ENCODE results near the gene FHL3.

Gene FHL3, protein sequence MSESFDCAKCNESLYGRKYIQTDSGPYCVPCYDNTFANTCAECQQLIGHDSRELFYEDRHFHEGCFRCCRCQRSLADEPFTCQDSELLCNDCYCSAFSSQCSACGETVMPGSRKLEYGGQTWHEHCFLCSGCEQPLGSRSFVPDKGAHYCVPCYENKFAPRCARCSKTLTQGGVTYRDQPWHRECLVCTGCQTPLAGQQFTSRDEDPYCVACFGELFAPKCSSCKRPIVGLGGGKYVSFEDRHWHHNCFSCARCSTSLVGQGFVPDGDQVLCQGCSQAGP

DNA sequence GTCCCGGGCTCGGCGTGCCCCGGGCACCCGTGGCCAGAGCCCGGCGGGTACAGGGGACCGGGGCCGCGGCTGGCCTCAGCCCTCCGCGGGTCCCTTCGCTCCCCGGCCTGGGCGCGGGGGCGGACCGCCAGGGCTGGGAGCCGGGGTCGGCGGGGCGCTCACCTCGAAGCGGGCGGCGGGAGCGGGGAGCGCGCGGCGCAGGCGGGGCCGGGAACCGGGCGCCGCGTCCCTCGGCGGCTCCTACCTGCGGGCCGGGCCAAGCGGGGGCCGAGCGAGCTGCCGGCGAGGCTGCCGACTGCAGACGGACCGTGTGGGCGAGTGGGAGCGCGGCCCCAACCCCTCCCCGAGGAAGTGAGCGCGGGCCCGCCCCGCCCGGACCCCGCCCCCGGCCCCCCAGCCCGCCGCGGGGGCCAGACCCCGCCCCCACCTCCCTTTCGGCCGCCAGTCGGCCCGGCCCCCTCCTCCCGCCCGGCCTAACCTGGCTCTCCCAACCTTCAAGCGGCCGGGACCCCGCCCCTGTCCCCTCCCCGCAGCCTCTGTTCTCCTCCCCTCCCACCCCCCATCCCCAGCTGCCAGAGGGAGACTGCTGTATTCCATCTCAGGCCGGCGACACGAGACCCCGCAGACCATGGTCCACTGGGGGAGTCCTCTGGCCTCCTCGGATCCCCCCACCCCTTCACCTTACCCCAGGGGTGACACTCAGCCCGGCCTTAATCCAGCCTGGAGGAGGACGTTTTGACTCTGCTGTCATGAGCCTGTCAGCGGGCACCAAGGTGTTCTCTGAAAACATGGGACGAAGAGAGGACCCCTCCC, at the start of gene FHL3:
FHL3 (minus strand) TSS at position 320 of the 813 bp plus-strand sequence. CDS start 6,102 bp downstream, outside the sequence.
- DNase-seq, result peak in 1 of 2 experiments; percentile 68

DNA sequence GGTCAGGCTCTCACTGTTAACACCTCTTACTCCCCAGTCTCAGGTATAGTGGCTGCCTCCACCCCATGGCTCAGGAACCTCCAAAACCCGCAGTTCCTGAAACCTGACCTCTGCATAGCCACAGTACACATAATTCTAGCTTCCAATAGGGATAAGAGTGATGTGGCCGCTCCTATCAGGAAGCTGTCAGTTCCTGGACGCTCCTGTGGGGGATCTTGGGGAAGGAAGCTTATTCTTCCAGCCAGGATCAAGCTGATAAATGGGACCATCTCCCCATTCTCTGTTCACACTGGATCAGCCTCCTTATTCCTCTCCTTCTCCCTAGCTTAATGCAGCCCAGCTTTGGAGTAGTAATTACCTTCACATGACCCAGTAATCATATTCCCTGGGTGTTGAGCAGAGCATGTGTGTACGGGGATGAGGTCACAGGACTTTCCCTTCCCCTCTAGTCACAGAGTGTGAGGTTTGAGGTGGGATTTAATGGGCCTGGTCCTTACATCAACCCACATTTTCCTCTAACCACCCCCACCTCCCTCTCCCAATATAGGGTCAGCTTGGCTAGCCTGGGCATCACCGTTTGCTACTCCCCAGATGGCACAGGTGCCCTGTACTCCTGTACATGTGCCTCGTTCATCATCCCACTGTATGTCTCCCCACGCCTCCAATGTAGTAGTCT, 48.2 kb upstream of the FHL3 start:
- DNase-seq, result no peak

- no peak for DNase-seq
Measured at GRCh38 chr1:38052750-38053415, 47.6 kb upstream of the FHL3 start.

GRCh38 chr1:38051079-38051543, 45.8 kb upstream of the FHL3 start:
- no peak for DNase-seq

DNA sequence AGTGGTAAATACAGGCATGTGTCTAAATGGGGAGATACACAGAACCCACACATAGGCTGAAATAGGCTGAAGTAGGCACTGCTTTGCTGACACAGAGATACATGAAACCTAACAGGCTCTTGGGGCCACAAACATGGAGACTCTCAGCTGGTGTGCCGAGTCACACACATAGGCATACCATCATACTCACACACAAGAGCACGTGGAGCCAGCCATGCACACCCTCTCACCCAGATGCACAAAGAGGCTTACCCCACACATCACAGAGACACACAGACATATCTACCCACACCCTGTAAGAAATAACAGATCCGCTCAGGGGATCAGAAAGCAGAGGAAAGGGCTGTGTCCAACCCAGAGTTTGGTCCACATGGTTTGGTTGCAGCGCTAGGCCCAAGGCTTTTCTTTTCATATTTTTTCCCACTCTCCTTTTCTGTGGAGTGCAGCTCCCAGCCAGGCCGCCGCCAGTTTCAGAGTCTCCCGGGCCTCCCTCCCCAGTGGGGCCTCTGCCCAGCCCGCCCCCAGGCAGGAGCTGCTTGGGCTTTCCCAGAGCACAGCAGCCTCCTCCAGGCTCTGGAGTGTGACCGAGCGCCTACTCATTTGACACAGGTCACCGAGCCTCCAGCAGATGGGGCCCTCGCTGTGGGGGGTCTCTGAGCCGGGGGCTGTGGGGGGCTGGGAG, 45.2 kb upstream of the FHL3 start:
- no peak for DNase-seq

DNA sequence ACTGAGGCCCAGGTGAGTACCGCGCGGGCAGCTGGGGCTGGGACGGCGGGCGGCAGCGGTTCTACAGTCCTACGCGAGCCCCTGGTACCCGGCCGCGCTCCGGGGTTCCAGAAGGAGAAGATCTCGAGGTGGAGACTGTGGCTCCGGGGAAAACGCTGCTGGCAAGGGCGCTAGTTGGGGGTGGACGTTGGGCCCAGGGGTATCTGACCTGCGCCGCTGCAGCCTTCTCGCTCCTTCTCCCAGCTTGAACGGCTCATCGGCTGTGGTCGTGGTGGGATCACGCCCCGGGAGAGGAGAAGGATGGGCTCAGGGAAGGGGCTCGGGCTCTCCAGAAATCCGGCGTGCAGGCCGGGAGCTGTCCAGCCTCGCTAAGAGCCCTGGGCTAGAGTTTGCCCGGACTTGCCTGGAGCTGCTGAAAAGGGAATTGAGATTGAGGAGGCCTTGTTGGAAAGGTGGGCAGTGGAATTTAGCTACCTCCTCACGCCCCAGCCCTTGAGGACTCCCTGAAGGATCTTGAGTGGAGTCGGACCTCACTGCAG, 42.4 kb upstream of the FHL3 start:
- no peak for DNase-seq

GRCh38 chr1:38046884-38047602, 41.7 kb upstream of the FHL3 start:
- peak; percentile 69 to 88 for DNase-seq

DNA sequence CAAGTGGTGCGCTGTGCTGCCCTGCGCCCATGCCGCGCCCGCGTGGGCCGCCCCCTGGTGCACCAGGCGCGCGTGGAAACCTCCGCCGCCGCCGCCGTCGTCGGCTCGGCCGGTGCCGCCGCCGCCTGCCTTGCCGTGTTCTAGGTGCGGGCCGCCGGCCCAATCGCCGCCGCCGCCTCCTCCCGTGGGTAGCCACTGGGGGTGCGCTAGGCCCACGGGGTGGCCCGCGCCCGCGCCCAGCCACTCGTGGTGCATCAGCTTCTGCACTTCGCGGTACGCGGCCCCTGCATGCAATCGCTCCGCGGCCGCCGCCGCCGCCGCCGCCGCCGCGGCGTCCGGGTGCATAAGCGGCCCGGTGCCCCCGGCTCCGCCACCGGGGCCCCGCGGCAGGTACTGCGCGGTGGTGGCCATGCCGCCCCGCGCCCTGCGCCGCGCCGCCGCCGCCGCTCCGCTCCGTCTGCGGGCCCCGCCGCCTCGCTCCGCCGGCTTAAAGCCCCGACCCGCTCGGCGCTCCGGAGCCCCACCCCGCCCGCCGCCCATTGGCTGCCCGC, 41.1 kb upstream of the FHL3 start, which contains the start of gene POU3F1:
POU3F1 (minus strand) TSS at position 461 of the 551 bp plus-strand sequence; CDS start at position 411, 50 bp downstream.
- no peak for DNase-seq

GRCh38 chr1:38045401-38046332, 40.4 kb upstream of the FHL3 start:
- no peak for DNase-seq

DNA sequence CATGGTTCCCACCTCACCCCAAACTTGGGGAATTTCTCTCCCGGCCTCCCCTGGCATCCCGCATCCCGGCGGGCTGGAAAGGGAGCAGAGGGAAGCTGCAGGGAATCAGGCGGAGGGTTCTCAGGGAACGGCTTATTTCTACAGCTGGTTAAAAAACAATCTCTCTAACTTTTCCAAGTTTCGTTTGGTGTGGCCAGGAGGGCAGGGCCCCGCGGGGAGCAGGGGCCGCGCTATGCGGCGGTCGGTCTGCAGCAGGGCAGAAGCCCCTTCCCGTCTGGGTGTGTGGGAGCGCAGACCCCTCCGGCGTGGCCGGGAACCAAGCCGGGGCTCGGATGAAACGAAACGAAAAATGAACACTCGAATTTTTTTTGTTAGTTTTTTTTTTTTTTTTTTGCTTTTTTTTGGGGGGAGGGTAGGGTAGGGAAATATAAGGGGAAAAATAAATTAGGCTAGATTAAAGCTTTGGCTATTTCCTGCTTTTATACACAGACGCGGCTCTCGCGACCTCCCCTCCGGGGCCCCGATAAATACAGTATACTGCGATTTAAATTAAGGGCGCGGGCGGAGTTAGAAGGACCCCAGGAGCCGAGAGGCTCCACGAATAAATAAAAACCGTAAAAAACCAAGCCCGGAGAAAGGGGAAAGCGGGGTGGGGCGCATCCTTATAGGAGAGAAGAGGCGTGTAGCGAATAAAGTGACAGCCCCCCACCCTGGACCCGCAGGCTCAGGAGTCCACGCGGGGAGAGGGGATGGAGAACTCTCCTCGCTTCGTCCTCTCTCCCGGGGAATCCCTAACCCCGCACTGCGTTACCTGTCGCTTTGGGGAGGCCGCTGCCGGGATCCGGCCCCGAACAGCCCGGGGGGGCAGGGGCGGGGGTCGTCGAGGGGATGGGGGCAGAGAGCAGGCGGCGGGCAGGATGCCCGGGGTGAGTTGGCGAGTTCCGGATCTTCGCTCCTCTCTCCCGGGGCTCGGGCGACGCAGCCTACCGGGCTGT, 39.2 kb upstream of the FHL3 start:
- DNase-seq, result no peak

DNA sequence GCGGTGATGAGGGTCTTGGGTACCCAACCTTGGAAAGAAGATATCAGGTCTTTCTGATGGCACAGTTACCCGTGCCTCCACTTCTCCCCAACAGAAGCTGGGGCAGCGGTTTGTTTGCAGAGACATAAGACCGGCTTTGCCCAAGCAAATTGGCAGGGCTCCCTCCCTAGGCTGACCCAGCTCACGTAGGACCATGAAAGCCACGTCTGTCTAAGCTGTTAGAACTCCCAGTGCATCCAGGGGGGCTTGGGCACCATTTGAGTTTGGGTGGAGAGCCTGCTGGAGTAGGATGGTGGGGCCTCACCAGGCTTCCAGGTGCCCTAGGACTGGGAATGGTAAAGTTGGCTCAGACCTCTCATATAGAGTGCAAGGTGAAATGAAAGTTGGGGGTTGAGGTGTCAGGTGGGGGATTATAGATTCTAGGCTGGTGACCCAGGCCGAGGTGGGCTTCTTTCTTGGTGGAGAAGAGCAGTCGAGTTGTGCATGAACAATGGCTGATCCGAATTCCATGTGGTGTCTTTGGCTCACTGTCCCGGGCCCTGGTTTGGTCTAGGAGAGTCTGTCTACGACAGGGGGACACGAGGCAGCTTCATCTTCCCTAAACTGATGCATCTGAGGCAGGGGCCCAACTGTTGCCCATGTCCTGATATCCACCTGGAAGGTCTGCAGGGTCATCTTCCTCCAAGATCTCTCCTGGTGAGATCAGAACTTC, 37.9 kb upstream of the FHL3 start:
- no peak for DNase-seq

DNA sequence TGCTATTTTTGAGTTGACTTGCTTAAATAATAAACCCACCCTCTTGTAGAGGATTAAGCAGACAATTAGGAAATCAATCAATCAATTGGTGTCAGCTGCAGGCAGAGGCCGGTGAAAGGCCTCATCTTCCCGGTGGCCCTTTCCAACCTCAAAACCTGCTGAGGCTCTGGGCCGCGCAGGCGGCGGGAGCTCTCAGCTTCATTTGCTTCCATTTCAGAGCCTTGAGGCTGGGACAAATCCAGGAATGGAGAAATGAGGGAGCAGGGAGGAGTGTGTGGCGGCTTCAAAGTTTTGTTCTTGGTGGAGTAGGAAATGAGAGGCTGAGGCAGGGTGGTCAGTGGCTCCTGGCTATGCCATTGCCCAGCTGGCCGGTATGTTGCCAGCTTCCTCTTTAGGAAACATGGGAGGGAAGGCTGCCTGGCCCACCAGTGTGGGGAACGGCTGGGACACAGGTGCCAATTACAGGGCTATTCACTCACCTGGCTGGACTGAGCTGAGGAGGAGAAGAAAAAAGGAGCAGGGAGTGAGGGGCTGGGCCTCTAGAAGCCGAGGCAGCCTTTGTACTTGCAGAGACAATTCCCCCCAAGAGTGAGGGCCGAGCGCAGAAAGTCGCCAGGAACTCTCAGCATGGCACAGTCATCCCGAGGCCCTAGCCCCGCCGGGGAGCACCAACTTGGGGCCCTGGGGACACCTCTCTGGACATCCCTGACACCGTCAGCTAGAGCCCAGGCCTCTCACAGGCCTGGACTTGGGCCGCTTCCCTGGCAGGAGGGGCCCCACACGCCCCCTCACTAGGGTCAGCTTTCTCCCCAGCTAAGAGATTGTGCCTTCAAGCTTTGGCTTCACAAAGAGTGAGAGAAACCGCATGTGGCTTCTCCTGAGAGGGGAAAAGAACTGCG, 36.9 kb upstream of the FHL3 start:
- DNase-seq, result no peak

GRCh38 chr1:38039331-38040088, 34.2 kb upstream of the FHL3 start:
- no peak for DNase-seq

DNA sequence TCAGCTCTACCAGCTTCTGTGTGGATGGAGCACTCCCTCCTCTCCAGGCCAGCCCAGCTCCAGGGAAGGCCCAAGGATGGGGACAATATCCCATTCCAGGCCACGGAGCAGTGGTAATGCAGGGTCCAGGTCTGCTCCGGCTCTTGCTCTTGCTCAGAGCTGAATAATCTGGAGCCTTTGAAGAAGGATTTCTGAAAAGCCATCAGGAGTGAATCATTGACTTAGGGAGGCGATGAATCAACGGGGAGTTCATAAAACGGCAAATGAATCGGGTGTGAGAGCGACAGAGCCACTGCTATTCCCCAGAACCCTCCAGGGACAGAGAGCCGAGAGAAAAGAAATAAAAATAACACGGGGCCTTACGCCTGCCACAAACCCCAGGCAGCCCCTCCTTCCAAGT, 33.5 kb upstream of the FHL3 start:
- DNase-seq, result no peak

DNA sequence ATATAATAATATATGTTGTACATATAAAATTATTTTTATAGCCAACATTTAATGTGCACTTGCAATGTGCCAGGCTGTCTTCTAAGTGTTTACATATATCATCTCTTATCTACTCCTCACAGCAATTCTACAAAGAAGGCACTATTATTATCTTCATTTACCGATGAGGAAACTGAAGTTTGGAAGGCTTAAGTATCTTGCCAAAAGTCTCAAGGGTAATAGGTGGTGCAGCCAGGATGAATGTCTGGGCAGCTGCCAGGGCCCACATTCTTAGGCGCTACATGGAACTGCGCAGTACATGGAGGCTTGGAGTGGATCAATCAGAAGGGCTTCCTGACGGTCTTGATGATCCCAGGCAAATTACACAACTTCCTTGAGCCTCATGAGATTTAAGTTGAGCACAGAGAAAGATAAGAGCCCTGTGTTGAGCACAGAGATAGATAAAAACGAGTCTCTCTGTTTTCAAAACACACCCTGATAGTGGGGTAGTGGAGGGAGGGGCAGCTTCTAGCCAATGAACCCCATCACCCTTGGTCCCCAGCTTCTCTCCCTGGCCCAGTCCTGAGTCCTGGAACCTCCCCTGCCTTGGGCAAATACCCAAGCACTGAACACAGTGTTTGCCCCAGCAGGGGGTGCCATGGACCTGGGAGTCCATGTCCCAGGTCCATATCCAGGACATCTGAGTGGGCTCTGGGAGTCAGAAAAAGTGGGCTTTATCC, 32.1 kb upstream of the FHL3 start:
- no peak for DNase-seq
